ENCODE data around the gene TM7SF2. TPM values are rescaled to one million over a fixed set of nuclear protein-coding genes. Genes with fewer than 3 reads are reported as not detected.

Gene TM7SF2
- total RNA-seq, 2 experiments from 2014 or later, result 20.0 to 20.4 TPM

- ATAC-seq (ENCODE audit: poor library complexity) (no peak), DNase-seq (peak in 3 of 14 experiments; percentile 18 to 74 (median 69))
- Mint-ChIP-seq H3K36me3 (ENCODE audit: low read depth) (no peaks in the 10 kb centered on the region), H3K9me3 (no peaks in the 10 kb centered on the region), H3K4me1 (ENCODE audit: low read depth) (no peaks in the 10 kb centered on the region), H3K4me3 (no peak overlapping the region), H3K27me3 (no peaks in the 10 kb centered on the region), H3K27ac (no peak overlapping the region)
- Histone ChIP-seq H3K4me3 (ENCODE audit: low read length) (no peak overlapping the region), H3K27me3 (ENCODE audit: control insufficient read depth in 1 of 2, insufficient read depth in 2 of 2, low read length in 2 of 2) (no peaks in the 10 kb centered on the region), H3K27ac (ENCODE audit: low read depth in 1 of 2, low read length in 2 of 2) (no peak overlapping the region), H3K9me3 (ENCODE audit: control insufficient read depth in 1 of 2, insufficient read depth in 1 of 2, low read length in 2 of 2) (no peaks in the 10 kb centered on the region), H3K36me3 (ENCODE audit: insufficient read depth, low read length) (no peaks in the 10 kb centered on the region), H3K4me1 (ENCODE audit: insufficient read depth, low read length) (no peaks in the 10 kb centered on the region)
- POLR2A ChIA-PET, result no interaction called here
- intact Hi-C loops (cut with DNase I, micrococcal nuclease), result loop anchor here in 1 of 2 experiments (5.0 kb wide), 1 partner anchor 147 kb away; no protein-coding TSS in a partner anchor
- no peak for TF ChIP-seq CTCF (IDR thresholded peaks at IDR 0.05)
- CTCF ChIA-PET, result no interaction called here
Measured at GRCh38 chr11:65150509-65151299, 39.0 kb downstream of the TM7SF2 start.

- Histone ChIP-seq H3K27ac (ENCODE audit: low read depth in 1 of 2, low read length in 2 of 2) (no peak overlapping the region), H3K4me3 (ENCODE audit: low read length) (no peak overlapping the region), H3K27me3 (ENCODE audit: control insufficient read depth in 1 of 2, insufficient read depth in 2 of 2, low read length in 2 of 2) (no peaks in the 10 kb centered on the region), H3K4me1 (ENCODE audit: insufficient read depth, low read length) (no peaks in the 10 kb centered on the region), H3K9me3 (ENCODE audit: control insufficient read depth in 1 of 2, insufficient read depth in 1 of 2, low read length in 2 of 2) (no peaks in the 10 kb centered on the region), H3K36me3 (ENCODE audit: insufficient read depth, low read length) (no peaks in the 10 kb centered on the region)
- ChIA-PET CTCF (no interaction called here), POLR2A (interaction anchor here (0.7 kb wide), 1 partner anchor 16 kb away, joined by 3 read pairs; no protein-coding TSS in a partner anchor)
- ATAC-seq (ENCODE audit: poor library complexity) (no peak), DNase-seq (no peak)
- Mint-ChIP-seq H3K9me3 (no peaks in the 10 kb centered on the region), H3K27me3 (no peaks in the 10 kb centered on the region), H3K36me3 (ENCODE audit: low read depth) (no peaks in the 10 kb centered on the region), H3K27ac (no peak overlapping the region), H3K4me1 (ENCODE audit: low read depth) (no peaks in the 10 kb centered on the region), H3K4me3 (no peak overlapping the region)
- no peak for TF ChIP-seq CTCF (IDR thresholded peaks at IDR 0.05)
- intact Hi-C loops (cut with DNase I, micrococcal nuclease), result loop anchor here in 1 of 2 experiments (5.0 kb wide), 1 partner anchor 146 kb away; no protein-coding TSS in a partner anchor
Measured at GRCh38 chr11:65151331-65151899, 39.7 kb downstream of the TM7SF2 start.

GRCh38 chr11:65152122-65152521, 40.5 kb downstream of the TM7SF2 start:
- POLR2A ChIA-PET, result interaction anchor here (0.7 kb wide), 1 partner anchor 17 kb away, joined by 3 read pairs; no protein-coding TSS in a partner anchor
- no peak for DNase-seq
- no peaks in the 10 kb centered on the region for H3K36me3 Mint-ChIP-seq (ENCODE audit: low read depth)
- no peak overlapping the region for H3K27ac Mint-ChIP-seq
- Histone ChIP-seq H3K27me3 (ENCODE audit: control insufficient read depth in 1 of 2, insufficient read depth in 2 of 2, low read length in 2 of 2) (no peaks in the 10 kb centered on the region), H3K4me1 (ENCODE audit: insufficient read depth, low read length) (no peaks in the 10 kb centered on the region), H3K9me3 (ENCODE audit: control insufficient read depth in 1 of 2, insufficient read depth in 1 of 2, low read length in 2 of 2) (no peaks in the 10 kb centered on the region), H3K36me3 (ENCODE audit: insufficient read depth, low read length) (no peaks in the 10 kb centered on the region), H3K27ac (ENCODE audit: low read depth in 1 of 2, low read length in 2 of 2) (no peak overlapping the region), H3K4me3 (ENCODE audit: low read length) (no peak overlapping the region)
- no peaks in the 10 kb centered on the region for H3K4me1 Mint-ChIP-seq (ENCODE audit: low read depth)
- ATAC-seq (ENCODE audit: poor library complexity), result no peak
- CTCF ChIA-PET, result no interaction called here
- no peak for TF ChIP-seq CTCF (IDR thresholded peaks at IDR 0.05)
- no peaks in the 10 kb centered on the region for H3K9me3 Mint-ChIP-seq
- intact Hi-C loops (cut with DNase I, micrococcal nuclease), result loop anchor here in 1 of 2 experiments (5.0 kb wide), 1 partner anchor 145 kb away; no protein-coding TSS in a partner anchor
- H3K27me3 Mint-ChIP-seq, result no peaks in the 10 kb centered on the region
- no peak overlapping the region for H3K4me3 Mint-ChIP-seq
